HG03439 (cell line): ENCODE data around the gene LRP1B.

ENCODE experiments used
- ATAC-seq: cut with Tn5 transposase; IDR thresholded peaks from one replicate; pipeline ENCODE4 v1.9.1; 2021; ENCODE audit warnings: mild to moderate bottlenecking, moderate library complexity; ENCODE audit not compliant: unreplicated experiment

Gene LRP1B

GRCh38 chr2:141610564-141611175 lies 520.1 kb downstream of the LRP1B start:
- no peak for ATAC-seq

GRCh38 chr2:141605163-141605562 lies 525.7 kb downstream of the LRP1B start:
- ATAC-seq = no peak

- ATAC-seq = no peak
Measured at GRCh38 chr2:141601511-141602152, 529.2 kb downstream of the LRP1B start.

- no peak for ATAC-seq
Measured at GRCh38 chr2:141599721-141600120, 531.1 kb downstream of the LRP1B start.

- no peak for ATAC-seq
Measured at GRCh38 chr2:141598982-141599381, 531.8 kb downstream of the LRP1B start.

- ATAC-seq = no peak
Measured at GRCh38 chr2:141595316-141595920, 535.4 kb downstream of the LRP1B start.

GRCh38 chr2:141591787-141592186 lies 539.0 kb downstream of the LRP1B start:
- ATAC-seq = no peak

GRCh38 chr2:141590620-141591019 lies 540.2 kb downstream of the LRP1B start:
- ATAC-seq = no peak

- no peak for ATAC-seq
Measured at GRCh38 chr2:141589314-141589713, 541.5 kb downstream of the LRP1B start.

- ATAC-seq = no peak
Measured at GRCh38 chr2:141586985-141587384, 543.8 kb downstream of the LRP1B start.

GRCh38 chr2:141582213-141582612 lies 548.6 kb downstream of the LRP1B start:
- no peak for ATAC-seq

GRCh38 chr2:141579071-141579470 lies 551.7 kb downstream of the LRP1B start:
- no peak for ATAC-seq

GRCh38 chr2:141570474-141571131 lies 560.2 kb downstream of the LRP1B start:
- ATAC-seq = no peak

GRCh38 chr2:141569941-141570340 lies 560.9 kb downstream of the LRP1B start:
- ATAC-seq = no peak

- no peak for ATAC-seq
Measured at GRCh38 chr2:141565597-141565996, 565.2 kb downstream of the LRP1B start.

- ATAC-seq = no peak
Measured at GRCh38 chr2:141560723-141561122, 570.1 kb downstream of the LRP1B start.

GRCh38 chr2:141557329-141558095 lies 573.3 kb downstream of the LRP1B start:
- ATAC-seq = no peak

- no peak for ATAC-seq
Measured at GRCh38 chr2:141555876-141556470, 574.8 kb downstream of the LRP1B start.

- peak; percentile 80 for ATAC-seq
Measured at GRCh38 chr2:141554810-141555209, 576.0 kb downstream of the LRP1B start.

GRCh38 chr2:141534666-141535362 lies 596.0 kb downstream of the LRP1B start:
- ATAC-seq = no peak
